HCT116 (cell line): ENCODE results near the gene RNU2-1. TPM values are rescaled to one million over a fixed set of nuclear protein-coding genes. Genes with fewer than 3 reads are reported as not detected.

Source experiments
- ATAC-seq: fragments of 200-7000 bp; cut with Tn5 transposase; 2 replicates; pipeline ENCODE4 v1.9.1; 2020; ENCODE audit warnings: mild to moderate bottlenecking, moderate library complexity
- BruUV-seq: library from RNA; stranded (reverse); fragments of 400-500 nt; replicated peaks from 2 replicates; lab custom pipeline; 2021; lab: Mats Ljungman, UMichigan
- CTCF ChIA-PET: fragments of 300-600 bp; sonication (Branson Sonifier 250); formaldehyde crosslinking; loops from one replicate; lab custom pipeline; 2021; ENCODE audit warnings: antibody characterized with exemption; lab: Charles Lee
- POLR2A ChIA-PET: fragments of 300-600, 350-600 bp; sonication (Branson Sonifier 250); formaldehyde crosslinking; loops from one replicate; lab custom pipeline; 2021; ENCODE audit warnings: antibody characterized with exemption; lab: Charles Lee
- RAD21 ChIA-PET, 2 experiments: fragments of 300-600 bp; sonication (Branson Sonifier 250); formaldehyde crosslinking; loops; one replicate each; lab custom pipeline; 2023; ENCODE audit warnings: low total read pairs in 2 of 2; ENCODE audit not compliant: uncharacterized antibody in 2 of 2, unreplicated experiment in 2 of 2, low non-redundant PET in 1 of 2; lab: Charles Lee
- DNase-seq: peaks from one replicate; pipeline ENCODE4 v3.0.0-alpha.2; 2010; ENCODE audit warnings: low read depth, low spot score
- H2AFZ ChIP-seq: fragments of 200-600 bp; shearing (Covaris generic), sonication (generic); 2 replicates; pipeline ENCODE4 v1.6.1; 2017; ENCODE audit warnings: low read depth, mixed run types, mixed read lengths, antibody characterized with exemption, low read length; ENCODE audit not compliant: poor library complexity, severe bottlenecking
- H3K27ac ChIP-seq: 2 replicates; pipeline ENCODE4 v1.5.1; 2012; ENCODE audit warnings: low read depth, low read length
- H3K27me3 ChIP-seq: fragments of 200-600 bp; sonication (generic); 2 replicates; pipeline ENCODE4 v1.6.1; 2016; ENCODE audit warnings: mixed run types, low read length, mixed read lengths; ENCODE audit not compliant: insufficient read depth
- H3K36me3 ChIP-seq, 2 experiments: fragments of 200-500 bp in 1 of 2; fragments of 200-600 bp in 1 of 2; sonication (Bioruptor generic) in 1 of 2; sonication (generic) in 1 of 2; 2 replicates each; pipeline versions ENCODE4 v1.5.1 to v1.6.1; 2014 to 2016; ENCODE audit warnings: low read length in 2 of 2, inconsistent platforms in 1 of 2, mixed read lengths in 1 of 2, mixed run types in 1 of 2; ENCODE audit not compliant: insufficient read depth in 2 of 2, control insufficient read depth in 1 of 2
- H3K4me1 ChIP-seq, 2 experiments: fragments of 200-600 bp in 1 of 2; sonication (generic) in 1 of 2; 2 replicates each; pipeline versions ENCODE4 v1.5.1 to v1.6.1; 2012 to 2017; ENCODE audit warnings: low read length in 2 of 2, inconsistent platforms in 1 of 2, mild to moderate bottlenecking in 1 of 2, mixed read lengths in 1 of 2, mixed run types in 1 of 2, moderate library complexity in 1 of 2; ENCODE audit not compliant: insufficient read depth in 2 of 2, control insufficient read depth in 1 of 2
- H3K4me2 ChIP-seq: fragments of 200-600 bp; sonication (generic); 2 replicates; pipeline ENCODE4 v1.6.1; 2017; ENCODE audit warnings: mixed run types, low read length, mixed read lengths
- H3K4me3 ChIP-seq, 2 experiments: fragments of 200-600 bp in 1 of 2; sonication (generic) in 1 of 2; replicated peaks in 1 of 2; 2 replicates each; pipeline ENCODE4 v1.5.1; 2011 to 2016; ENCODE audit warnings: low read length in 2 of 2, control low read depth in 1 of 2, low read depth in 1 of 2, mild to moderate bottlenecking in 1 of 2, mixed read lengths in 1 of 2, mixed run types in 1 of 2
- H3K79me2 ChIP-seq: fragments of 200-600 bp; sonication (generic); 2 replicates; pipeline ENCODE4 v1.6.1; 2017; ENCODE audit warnings: mild to moderate bottlenecking, mixed run types, low read length, moderate library complexity, mixed read lengths; ENCODE audit not compliant: insufficient read depth
- H3K9ac ChIP-seq: fragments of 200-600 bp; sonication (generic); 2 replicates; pipeline ENCODE4 v1.6.1; 2016; ENCODE audit warnings: low read length, mixed read lengths
- H3K9me2 ChIP-seq: fragments of 200-600 bp; sonication (generic), shearing (Covaris generic); 2 replicates; pipeline ENCODE4 v1.6.1; 2017; ENCODE audit warnings: mixed run types, mild to moderate bottlenecking, moderate library complexity; ENCODE audit not compliant: insufficient read depth
- H3K9me3 ChIP-seq, 2 experiments: fragments of 200-500 bp in 1 of 2; fragments of 200-600 bp in 1 of 2; sonication (Bioruptor generic) in 1 of 2; sonication (generic) in 1 of 2; 2 replicates each; pipeline ENCODE4 v1.6.1; 2014 to 2017; ENCODE audit warnings: low read length in 2 of 2, mixed read lengths in 2 of 2, inconsistent platforms in 1 of 2, low read depth in 1 of 2, mild to moderate bottlenecking in 1 of 2, mixed run types in 1 of 2, moderate library complexity in 1 of 2; ENCODE audit not compliant: control insufficient read depth in 1 of 2, insufficient read depth in 1 of 2
- H4K20me1 ChIP-seq: fragments of 200-600 bp; sonication (generic), shearing (Covaris generic); 2 replicates; pipeline ENCODE4 v1.6.1; 2017; ENCODE audit warnings: mixed run types, mild to moderate bottlenecking, moderate library complexity; ENCODE audit not compliant: insufficient read depth
- CBX3 ChIP-seq: IDR thresholded peaks from 2 replicates; pipeline ENCODE4 v1.6.1; 2012; ENCODE audit warnings: low read depth
- CEBPB ChIP-seq: IDR thresholded peaks from 2 replicates; pipeline ENCODE4 v1.6.1; 2012; ENCODE audit warnings: low read depth
- EZH2 ChIP-seq: fragments of 200-600 bp; sonication (generic); IDR thresholded peaks from 2 replicates; pipeline ENCODE4 v1.6.1; 2017; ENCODE audit warnings: antibody characterized with exemption, mixed run types
- EZH2phosphoT487 ChIP-seq: fragments of 200-600 bp; IDR thresholded peaks from 2 replicates; pipeline ENCODE4 v1.6.1; 2018; ENCODE audit warnings: antibody characterized with exemption, borderline replicate concordance
- JUND ChIP-seq: IDR thresholded peaks from 2 replicates; pipeline ENCODE4 v1.6.1; 2012
- POLR2AphosphoS5 ChIP-seq: IDR thresholded peaks from 2 replicates; pipeline ENCODE4 v1.6.1; 2011; ENCODE audit warnings: mild to moderate bottlenecking, low read depth, low read length, moderate library complexity
- SIN3A ChIP-seq: IDR thresholded peaks from 2 replicates; pipeline ENCODE4 v1.6.1; 2012; ENCODE audit warnings: low read depth
- YY1 ChIP-seq: IDR thresholded peaks from 2 replicates; pipeline ENCODE4 v1.6.1; 2011; ENCODE audit warnings: low read length, low read depth, moderate library complexity, mild to moderate bottlenecking; ENCODE audit not compliant: insufficient replicate concordance; ENCODE audit errors: extremely low read depth
- ZFX ChIP-seq: fragments of 450-650 bp; IDR thresholded peaks from 2 replicates; pipeline ENCODE4 v1.6.1; 2017
- intact Hi-C: fragments of 100-400 bp; cut with micrococcal nuclease; formaldehyde crosslinking; loops from 2 replicates; pipeline ENCODE4 v1.10.0; 2022
- total RNA-seq: library from RNA; stranded (reverse); gene quantifications from one replicate; pipeline ENCODE4 v1.2.1, GENCODE V29; 2021; ENCODE audit not compliant: unreplicated experiment
- TF ChIP-seq, protein P1 (sequence below): IDR thresholded peaks from 2 replicates; pipeline ENCODE4 v1.6.1; 2012
- TF ChIP-seq, protein P2 (sequence below): IDR thresholded peaks from 2 replicates; pipeline ENCODE4 v1.6.1; 2012; ENCODE audit warnings: low read depth

The RNU2-1 gene
- total RNA-seq, 1 experiment from 2014 or later, result 5,800 TPM

DNA sequence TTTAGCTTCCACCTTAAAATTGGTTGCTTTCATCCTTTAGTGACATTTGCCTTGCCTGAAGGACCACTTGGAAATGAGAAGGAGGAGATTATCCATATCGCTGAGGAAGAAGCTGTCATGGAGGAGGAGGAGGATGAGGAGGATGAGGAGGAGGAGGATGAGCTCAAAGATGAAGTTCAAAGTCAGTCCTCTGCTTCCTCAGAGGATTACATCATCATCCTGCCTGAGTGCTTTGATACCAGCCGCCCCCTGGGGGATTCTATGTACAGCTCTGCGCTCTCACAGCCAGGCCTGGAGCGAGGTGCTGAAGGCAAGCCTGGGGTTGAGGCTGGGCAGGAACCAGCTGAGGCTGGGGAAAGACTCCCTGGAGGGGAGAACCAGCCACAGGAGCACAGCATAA is 33.6 kb downstream of the RNU2-1 start:
- no peaks in the 10 kb centered on the region for H4K20me1 ChIP-seq
- H3K27ac ChIP-seq, result no peak overlapping the region
- no peak overlapping the region for H3K9ac ChIP-seq
- H3K9me2 ChIP-seq, result no peaks in the 10 kb centered on the region
- BruUV-seq, result no TSS peak
- ChIA-PET RAD21 (no interaction called here), CTCF (no interaction called here), POLR2A (interaction anchor here (2.0 to 2.6 kb wide), 2 partner anchors 12 to 116 kb away, joined by 6 to 12 read pairs; partner anchors contain the start of gene TMEM106A)
- no peaks in the 10 kb centered on the region for H3K9me3 ChIP-seq
- TF ChIP-seq CEBPB, result no peak
- TF ChIP-seq, protein P1, sequence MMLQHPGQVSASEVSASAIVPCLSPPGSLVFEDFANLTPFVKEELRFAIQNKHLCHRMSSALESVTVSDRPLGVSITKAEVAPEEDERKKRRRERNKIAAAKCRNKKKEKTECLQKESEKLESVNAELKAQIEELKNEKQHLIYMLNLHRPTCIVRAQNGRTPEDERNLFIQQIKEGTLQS, result no peak
- no peak for TF ChIP-seq POLR2AphosphoS5
- TF ChIP-seq EZH2, result no peak
- no peak for TF ChIP-seq CBX3
- no peak for TF ChIP-seq YY1
- no peak for TF ChIP-seq JUND
- TF ChIP-seq SIN3A, result no peak
- TF ChIP-seq EZH2phosphoT487, result no peak
- TF ChIP-seq, protein P2, sequence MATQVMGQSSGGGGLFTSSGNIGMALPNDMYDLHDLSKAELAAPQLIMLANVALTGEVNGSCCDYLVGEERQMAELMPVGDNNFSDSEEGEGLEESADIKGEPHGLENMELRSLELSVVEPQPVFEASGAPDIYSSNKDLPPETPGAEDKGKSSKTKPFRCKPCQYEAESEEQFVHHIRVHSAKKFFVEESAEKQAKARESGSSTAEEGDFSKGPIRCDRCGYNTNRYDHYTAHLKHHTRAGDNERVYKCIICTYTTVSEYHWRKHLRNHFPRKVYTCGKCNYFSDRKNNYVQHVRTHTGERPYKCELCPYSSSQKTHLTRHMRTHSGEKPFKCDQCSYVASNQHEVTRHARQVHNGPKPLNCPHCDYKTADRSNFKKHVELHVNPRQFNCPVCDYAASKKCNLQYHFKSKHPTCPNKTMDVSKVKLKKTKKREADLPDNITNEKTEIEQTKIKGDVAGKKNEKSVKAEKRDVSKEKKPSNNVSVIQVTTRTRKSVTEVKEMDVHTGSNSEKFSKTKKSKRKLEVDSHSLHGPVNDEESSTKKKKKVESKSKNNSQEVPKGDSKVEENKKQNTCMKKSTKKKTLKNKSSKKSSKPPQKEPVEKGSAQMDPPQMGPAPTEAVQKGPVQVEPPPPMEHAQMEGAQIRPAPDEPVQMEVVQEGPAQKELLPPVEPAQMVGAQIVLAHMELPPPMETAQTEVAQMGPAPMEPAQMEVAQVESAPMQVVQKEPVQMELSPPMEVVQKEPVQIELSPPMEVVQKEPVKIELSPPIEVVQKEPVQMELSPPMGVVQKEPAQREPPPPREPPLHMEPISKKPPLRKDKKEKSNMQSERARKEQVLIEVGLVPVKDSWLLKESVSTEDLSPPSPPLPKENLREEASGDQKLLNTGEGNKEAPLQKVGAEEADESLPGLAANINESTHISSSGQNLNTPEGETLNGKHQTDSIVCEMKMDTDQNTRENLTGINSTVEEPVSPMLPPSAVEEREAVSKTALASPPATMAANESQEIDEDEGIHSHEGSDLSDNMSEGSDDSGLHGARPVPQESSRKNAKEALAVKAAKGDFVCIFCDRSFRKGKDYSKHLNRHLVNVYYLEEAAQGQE, result no peak
- TF ChIP-seq ZFX, result no peak
- H3K4me3 ChIP-seq, result no peak overlapping the region
- no peak overlapping the region for H3K4me2 ChIP-seq
- no peaks in the 10 kb centered on the region for H3K4me1 ChIP-seq
- H3K27me3 ChIP-seq, result no peaks in the 10 kb centered on the region
- DNase-seq (no peak), ATAC-seq (no peak)
- no peak overlapping the region for H2AFZ ChIP-seq
- intact Hi-C loops, result no loop called here
- H3K36me3 ChIP-seq, result peaks cover 25 to 36% of the 10 kb centered on the region in 2 experiments
- no peaks in the 10 kb centered on the region for H3K79me2 ChIP-seq
